Measurements from ENCODE around the gene ARHGEF33.

ARHGEF33 gene

DNA sequence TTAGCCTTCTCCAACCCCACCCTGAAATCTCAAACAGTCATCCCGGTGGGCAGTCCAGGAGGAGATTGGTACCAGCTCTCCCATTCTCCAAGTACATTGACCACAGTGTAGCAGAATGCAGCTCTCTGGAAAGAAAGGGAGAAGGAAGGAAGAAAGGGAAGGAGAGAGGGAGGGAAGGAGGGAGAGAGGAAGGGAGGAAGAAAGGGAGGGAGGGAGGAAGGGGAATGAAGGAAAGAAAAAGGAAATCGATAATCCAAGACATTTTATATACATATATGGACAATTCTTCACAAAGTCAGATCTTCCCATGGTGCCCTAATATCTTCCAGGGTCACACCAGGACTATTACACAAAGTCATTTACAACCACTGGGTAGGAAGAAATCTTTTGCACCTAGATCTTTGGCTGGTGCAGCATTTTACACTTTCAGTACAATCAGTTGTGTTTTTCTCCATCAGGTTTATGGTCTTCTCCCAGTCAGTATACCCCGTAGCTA lies 58.8 kb downstream of the ARHGEF33 start:
- no peaks in the 10 kb centered on the region for H3K9me3 ChIP-seq (ENCODE audit: severe bottlenecking)
- no peak for DNase-seq
- H3K27me3 ChIP-seq (ENCODE audit: insufficient read depth, low read depth, severe bottlenecking), result no peaks in the 10 kb centered on the region
- H3K4me3 ChIP-seq (ENCODE audit: low read depth, low read length), result no peak overlapping the region
- H3K27ac ChIP-seq, result no peak overlapping the region
- TF ChIP-seq, protein P1, sequence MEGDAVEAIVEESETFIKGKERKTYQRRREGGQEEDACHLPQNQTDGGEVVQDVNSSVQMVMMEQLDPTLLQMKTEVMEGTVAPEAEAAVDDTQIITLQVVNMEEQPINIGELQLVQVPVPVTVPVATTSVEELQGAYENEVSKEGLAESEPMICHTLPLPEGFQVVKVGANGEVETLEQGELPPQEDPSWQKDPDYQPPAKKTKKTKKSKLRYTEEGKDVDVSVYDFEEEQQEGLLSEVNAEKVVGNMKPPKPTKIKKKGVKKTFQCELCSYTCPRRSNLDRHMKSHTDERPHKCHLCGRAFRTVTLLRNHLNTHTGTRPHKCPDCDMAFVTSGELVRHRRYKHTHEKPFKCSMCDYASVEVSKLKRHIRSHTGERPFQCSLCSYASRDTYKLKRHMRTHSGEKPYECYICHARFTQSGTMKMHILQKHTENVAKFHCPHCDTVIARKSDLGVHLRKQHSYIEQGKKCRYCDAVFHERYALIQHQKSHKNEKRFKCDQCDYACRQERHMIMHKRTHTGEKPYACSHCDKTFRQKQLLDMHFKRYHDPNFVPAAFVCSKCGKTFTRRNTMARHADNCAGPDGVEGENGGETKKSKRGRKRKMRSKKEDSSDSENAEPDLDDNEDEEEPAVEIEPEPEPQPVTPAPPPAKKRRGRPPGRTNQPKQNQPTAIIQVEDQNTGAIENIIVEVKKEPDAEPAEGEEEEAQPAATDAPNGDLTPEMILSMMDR (IDR thresholded peaks at IDR 0.05; ENCODE audit: low read depth, low read length), result no peak
- H3K36me3 ChIP-seq, result no peaks in the 10 kb centered on the region

DNA sequence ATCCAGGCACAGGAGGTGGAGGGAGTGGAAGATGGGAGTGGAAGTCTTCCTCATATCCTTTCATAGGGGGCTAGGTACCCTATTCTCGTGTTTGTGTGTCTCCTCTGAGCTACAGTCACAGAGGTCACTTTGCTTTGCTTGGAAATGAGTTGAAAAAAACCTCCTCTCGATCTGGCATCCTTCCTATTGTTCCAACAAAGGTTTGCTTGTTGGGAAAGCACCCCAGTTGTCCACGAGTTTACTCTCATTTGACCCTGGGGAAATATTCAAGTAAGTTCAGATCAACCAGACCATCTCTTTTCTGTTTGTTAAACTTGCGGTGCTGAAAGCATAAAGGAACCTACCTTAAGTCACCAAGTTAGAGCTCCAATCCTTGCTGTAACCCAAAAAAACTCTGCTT lies 59.3 kb downstream of the ARHGEF33 start:
- H3K9me3 ChIP-seq (ENCODE audit: severe bottlenecking), result no peaks in the 10 kb centered on the region
- H3K27ac ChIP-seq, result no peak overlapping the region
- no peak for DNase-seq
- TF ChIP-seq, protein P1 (IDR thresholded peaks at IDR 0.05; ENCODE audit: low read depth, low read length), result no peak
- H3K4me3 ChIP-seq (ENCODE audit: low read depth, low read length), result no peak overlapping the region
- H3K36me3 ChIP-seq, result no peaks in the 10 kb centered on the region
- H3K27me3 ChIP-seq (ENCODE audit: insufficient read depth, low read depth, severe bottlenecking), result no peaks in the 10 kb centered on the region

DNA sequence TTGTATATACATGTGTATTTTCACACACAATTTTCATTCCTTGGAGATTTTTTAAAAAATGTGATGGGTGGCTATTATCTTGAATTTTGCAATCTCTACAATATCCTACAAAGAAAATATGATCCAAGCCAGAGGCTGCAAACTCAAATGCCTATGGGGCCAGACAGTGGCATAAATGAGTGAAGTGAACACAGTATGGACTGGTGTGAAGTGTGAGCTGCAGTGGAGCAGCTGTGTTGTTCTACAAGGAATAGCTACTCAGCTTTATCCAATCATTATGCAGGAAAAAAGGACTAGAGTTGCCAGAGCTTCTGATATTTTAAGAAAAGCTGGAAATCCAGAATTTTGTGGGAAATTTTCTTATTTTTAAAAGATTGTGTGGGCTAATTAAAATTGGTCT lies 62.1 kb downstream of the ARHGEF33 start:
- Histone ChIP-seq H3K9me3 (ENCODE audit: severe bottlenecking) (no peaks in the 10 kb centered on the region), H3K27ac (no peak overlapping the region), H3K4me3 (ENCODE audit: low read depth, low read length) (no peak overlapping the region), H3K27me3 (ENCODE audit: insufficient read depth, low read depth, severe bottlenecking) (no peaks in the 10 kb centered on the region), H3K36me3 (no peaks in the 10 kb centered on the region)
- no peak for DNase-seq
- TF ChIP-seq, protein P1 (IDR thresholded peaks at IDR 0.05; ENCODE audit: low read depth, low read length), result no peak

DNA sequence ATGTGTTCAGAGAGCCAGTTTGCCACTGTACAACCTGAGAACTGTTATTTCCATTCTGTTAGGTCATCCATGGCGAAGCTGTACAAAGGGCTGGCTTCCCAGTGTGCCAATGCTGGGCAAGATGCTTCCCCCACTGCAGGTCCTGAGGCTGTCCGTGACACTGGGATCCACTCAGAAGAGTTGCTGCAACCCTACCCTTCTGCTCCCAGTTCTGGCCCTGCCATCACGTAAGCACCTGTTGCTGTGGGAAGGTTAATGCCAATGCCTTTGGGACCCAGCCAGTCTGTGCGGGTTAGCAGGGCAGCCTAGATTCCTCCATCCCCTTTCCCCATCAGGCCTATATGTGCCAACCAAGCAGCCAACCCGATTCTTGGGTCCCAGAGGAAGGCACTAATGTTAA lies 68.3 kb downstream of the ARHGEF33 start:
- Histone ChIP-seq H3K36me3 (no peaks in the 10 kb centered on the region), H3K27ac (no peak overlapping the region), H3K27me3 (ENCODE audit: insufficient read depth, low read depth, severe bottlenecking) (no peaks in the 10 kb centered on the region), H3K9me3 (ENCODE audit: severe bottlenecking) (no peaks in the 10 kb centered on the region), H3K4me3 (ENCODE audit: low read depth, low read length) (no peak overlapping the region)
- TF ChIP-seq, protein P1 (IDR thresholded peaks at IDR 0.05; ENCODE audit: low read depth, low read length), result no peak
- no peak for DNase-seq

DNA sequence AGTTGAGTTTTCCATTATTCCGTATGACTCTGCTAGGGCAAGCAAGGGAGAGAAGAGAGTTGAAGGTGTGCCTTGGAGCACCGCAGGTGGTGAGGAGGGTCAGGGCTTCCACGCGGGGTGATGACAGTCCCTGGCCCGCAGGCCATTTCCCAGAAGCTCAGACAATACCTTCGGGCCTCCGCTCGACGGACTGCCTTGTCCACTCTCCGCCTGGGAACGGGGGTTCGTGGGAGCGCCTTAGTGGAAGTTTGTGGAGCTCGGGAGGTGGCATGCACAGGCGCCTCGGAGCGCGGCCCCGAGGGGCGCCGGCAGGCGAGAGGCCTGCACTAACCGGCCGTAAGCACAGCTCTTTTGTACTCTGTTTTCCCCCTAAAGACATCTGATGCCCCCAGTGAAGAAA lies 69.8 kb downstream of the ARHGEF33 start:
- H3K27me3 ChIP-seq (ENCODE audit: insufficient read depth, low read depth, severe bottlenecking), result no peaks in the 10 kb centered on the region
- no peak overlapping the region for H3K4me3 ChIP-seq (ENCODE audit: low read depth, low read length)
- no peak overlapping the region for H3K27ac ChIP-seq
- no peak for DNase-seq
- no peaks in the 10 kb centered on the region for H3K36me3 ChIP-seq
- peaks cover 1% of the 10 kb centered on the region for H3K9me3 ChIP-seq (ENCODE audit: severe bottlenecking)
- TF ChIP-seq, protein P1 (IDR thresholded peaks at IDR 0.05; ENCODE audit: low read depth, low read length), result no peak

DNA sequence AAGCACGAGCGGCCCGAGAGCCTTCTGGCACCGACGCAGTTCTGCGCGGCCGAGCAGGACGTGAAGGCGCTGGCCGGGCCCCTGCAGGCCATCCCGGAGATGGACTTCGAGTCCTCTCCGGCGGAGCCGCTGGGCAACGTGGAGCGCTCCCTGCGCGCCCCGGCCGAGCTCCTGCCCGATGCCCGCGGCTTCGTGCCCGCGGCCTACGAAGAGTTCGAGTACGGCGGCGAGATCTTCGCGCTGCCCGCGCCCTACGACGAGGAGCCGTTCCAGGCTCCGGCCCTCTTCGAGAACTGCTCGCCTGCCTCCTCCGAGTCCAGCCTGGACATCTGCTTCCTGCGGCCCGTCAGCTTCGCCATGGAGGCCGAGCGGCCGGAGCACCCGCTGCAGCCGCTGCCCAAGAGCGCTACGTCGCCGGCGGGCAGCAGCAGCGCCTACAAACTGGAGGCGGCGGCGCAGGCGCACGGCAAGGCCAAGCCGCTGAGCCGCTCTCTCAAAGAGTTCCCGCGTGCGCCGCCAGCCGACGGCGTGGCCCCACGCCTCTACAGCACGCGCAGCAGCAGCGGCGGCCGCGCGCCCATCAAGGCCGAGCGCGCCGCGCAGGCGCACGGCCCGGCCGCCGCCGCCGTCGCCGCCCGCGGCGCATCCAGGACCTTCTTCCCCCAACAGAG lies 70.4 kb downstream of the ARHGEF33 start:
- no peak for DNase-seq
- no peak overlapping the region for H3K27ac ChIP-seq
- no peak overlapping the region for H3K4me3 ChIP-seq (ENCODE audit: low read depth, low read length)
- H3K9me3 ChIP-seq (ENCODE audit: severe bottlenecking), result peaks cover 3% of the 10 kb centered on the region
- H3K36me3 ChIP-seq, result no peaks in the 10 kb centered on the region
- H3K27me3 ChIP-seq (ENCODE audit: insufficient read depth, low read depth, severe bottlenecking), result no peaks in the 10 kb centered on the region
- TF ChIP-seq, protein P1 (IDR thresholded peaks at IDR 0.05; ENCODE audit: low read depth, low read length), result no peak

Measured in WERI-Rb-1 (cell line).